H1 (cell line): ENCODE results near the gene MYBPC1. TPM values are rescaled to one million over a fixed set of nuclear protein-coding genes. Genes with fewer than 3 reads are reported as not detected.

Experiments
- CTCF ChIA-PET: fragments of 300-600 bp; sonication (Branson Sonifier 250); formaldehyde crosslinking; loops from one replicate; lab custom pipeline; 2021; ENCODE audit not compliant: partially characterized antibody; lab: Charles Lee
- POLR2A ChIA-PET: fragments of 300-600 bp; sonication (Branson Sonifier 250); formaldehyde crosslinking; loops from one replicate; lab custom pipeline; 2021; ENCODE audit warnings: inconsistent platforms; ENCODE audit not compliant: partially characterized antibody; lab: Charles Lee
- DNase-seq, 2 experiments: peaks; one replicate each; pipeline versions ENCODE4 v3.0.0 to v3.0.0-alpha.2; 2010 to 2022; ENCODE audit warnings: low spot score in 2 of 2, low read depth in 1 of 2, mixed read lengths in 1 of 2
- FAIRE-seq: peaks from 2 replicates; lab custom pipeline; 2011; peaks lifted over from hg19 to GRCh38; lab: Jason Lieb, UNC
- H2AFZ ChIP-seq: 2 replicates; pipeline ENCODE4 v1.8.1; 2012; ENCODE audit warnings: low read length, inconsistent platforms
- H2AK5ac ChIP-seq: 2 replicates; pipeline ENCODE4 v1.6.1; 2013; ENCODE audit warnings: low read depth, low read length
- H2BK120ac ChIP-seq: replicated peaks from 2 replicates; pipeline ENCODE3; 2013; ENCODE audit warnings: low read depth, low read length, inconsistent platforms
- H2BK12ac ChIP-seq: 2 replicates; pipeline ENCODE4 v1.6.1; 2013; ENCODE audit warnings: low read depth, low read length
- H2BK15ac ChIP-seq: 2 replicates; pipeline ENCODE4 v1.6.1; 2013; ENCODE audit warnings: low read length
- H2BK20ac ChIP-seq: 2 replicates; pipeline ENCODE4 v1.6.1; 2013; ENCODE audit warnings: low read length
- H2BK5ac ChIP-seq: 2 replicates; pipeline ENCODE4 v1.6.1; 2013; ENCODE audit warnings: low read depth, low read length
- H3K14ac ChIP-seq: 2 replicates; pipeline ENCODE4 v1.6.1; 2013; ENCODE audit warnings: inconsistent platforms; ENCODE audit not compliant: insufficient read length
- H3K18ac ChIP-seq: 2 replicates; pipeline ENCODE4 v1.6.1; 2013; ENCODE audit warnings: low read length; ENCODE audit errors: extremely low read depth
- H3K23ac ChIP-seq: 2 replicates; pipeline ENCODE4 v1.6.1; 2013; ENCODE audit warnings: inconsistent platforms; ENCODE audit not compliant: insufficient read length
- H3K23me2 ChIP-seq: 2 replicates; pipeline ENCODE4 v1.6.1; 2013; ENCODE audit warnings: low read depth, low read length
- H3K27ac ChIP-seq: 2 replicates; pipeline ENCODE4 v1.6.1; 2011; ENCODE audit warnings: low read depth, low read length, inconsistent platforms
- H3K27me3 ChIP-seq, 4 experiments: replicated peaks in 1 of 4; 1 replicate in 1 of 4; 2 replicates in 3 of 4; pipeline versions ENCODE4 v1.6.1 to v1.8.1; 2011 to 2013; ENCODE audit warnings: low read length in 3 of 4, mild to moderate bottlenecking in 3 of 4, inconsistent platforms in 2 of 4, mixed read lengths in 2 of 4, moderate library complexity in 1 of 4; ENCODE audit not compliant: control insufficient read depth in 3 of 4, insufficient read depth in 3 of 4; ENCODE audit errors: extremely low read depth in 1 of 4
- H3K36me3 ChIP-seq, 4 experiments: 2 replicates each; pipeline versions ENCODE4 v1.6.1 to v1.8.1; 2011 to 2013; ENCODE audit warnings: mild to moderate bottlenecking in 4 of 4, low read length in 3 of 4, moderate library complexity in 2 of 4, control low read depth in 1 of 4, inconsistent platforms in 1 of 4; ENCODE audit not compliant: insufficient read depth in 4 of 4, control insufficient read depth in 2 of 4
- H3K4ac ChIP-seq: replicated peaks from 2 replicates; pipeline ENCODE3; 2013; ENCODE audit warnings: low read length, low read depth, mixed read lengths, inconsistent platforms; ENCODE audit not compliant: insufficient read length
- H3K4me1 ChIP-seq, 4 experiments: replicated peaks in 1 of 4; 1 replicate in 1 of 4; 2 replicates in 3 of 4; pipeline versions ENCODE4 v1.6.1 to v1.8.1; 2011 to 2013; ENCODE audit warnings: low read length in 3 of 4, inconsistent platforms in 2 of 4, mixed read lengths in 1 of 4; ENCODE audit not compliant: insufficient read depth in 4 of 4, control insufficient read depth in 3 of 4
- H3K4me2 ChIP-seq, 2 experiments: 2 replicates each; pipeline versions ENCODE4 v1.6.1 to v1.8.1; 2011 to 2013; ENCODE audit warnings: low read depth in 2 of 2, low read length in 2 of 2, control low read depth in 1 of 2, inconsistent platforms in 1 of 2, mild to moderate bottlenecking in 1 of 2; ENCODE audit not compliant: insufficient read depth in 1 of 2
- H3K4me3 ChIP-seq, 4 experiments: fragments of 200-600, 300-600 bp in 1 of 4; sonication (generic), shearing (Covaris generic), sonication (Bioruptor Twin) in 1 of 4; 2 replicates each; pipeline versions ENCODE4 v1.5.1 to v1.8.1; 2011 to 2016; ENCODE audit warnings: low read length in 4 of 4, low read depth in 3 of 4, control low read depth in 2 of 4, inconsistent platforms in 2 of 4, mild to moderate bottlenecking in 2 of 4, mixed read lengths in 1 of 4, moderate library complexity in 1 of 4; ENCODE audit not compliant: insufficient read depth in 2 of 4; ENCODE audit errors: extremely low read depth in 1 of 4
- H3K56ac ChIP-seq: replicated peaks from 2 replicates; pipeline ENCODE3; 2013; ENCODE audit warnings: low read depth, mild to moderate bottlenecking, mixed read lengths, low read length, inconsistent platforms; ENCODE audit not compliant: insufficient read length
- H3K79me1 ChIP-seq: 2 replicates; pipeline ENCODE4 v1.6.1; 2013; ENCODE audit warnings: low read depth, low read length, control low read depth
- H3K79me2 ChIP-seq, 2 experiments: 2 replicates each; pipeline versions ENCODE4 v1.6.1 to v1.8.1; 2012 to 2013; ENCODE audit warnings: low read length in 2 of 2, mild to moderate bottlenecking in 2 of 2, inconsistent platforms in 1 of 2; ENCODE audit not compliant: insufficient read depth in 2 of 2, control insufficient read depth in 1 of 2
- H3K9ac ChIP-seq, 4 experiments: replicated peaks in 1 of 4; 1 replicate in 1 of 4; 2 replicates in 3 of 4; pipeline versions ENCODE4 v1.6.1 to v1.8.1; 2011 to 2013; ENCODE audit warnings: low read depth in 3 of 4, low read length in 3 of 4, control low read depth in 2 of 4, mild to moderate bottlenecking in 2 of 4, moderate library complexity in 2 of 4, inconsistent platforms in 1 of 4; ENCODE audit errors: extremely low read depth in 1 of 4
- H3K9me3 ChIP-seq, 2 experiments: 2 replicates each; pipeline versions ENCODE4 v1.6.1 to v1.8.1; 2012 to 2013; ENCODE audit warnings: mild to moderate bottlenecking in 2 of 2, moderate library complexity in 2 of 2, control low read depth in 1 of 2, inconsistent platforms in 1 of 2, low read depth in 1 of 2, low read length in 1 of 2, mixed read lengths in 1 of 2; ENCODE audit not compliant: insufficient read depth in 2 of 2
- H4K20me1 ChIP-seq, 2 experiments: replicated peaks in 1 of 2; 2 replicates each; pipeline versions ENCODE3 to v1.8.1; 2011 to 2013; ENCODE audit warnings: inconsistent platforms in 2 of 2, low read length in 2 of 2, mild to moderate bottlenecking in 1 of 2; ENCODE audit not compliant: insufficient read depth in 2 of 2, control insufficient read depth in 1 of 2
- H4K5ac ChIP-seq: 2 replicates; pipeline ENCODE4 v1.6.1; 2013; ENCODE audit warnings: low read length, low read depth, mixed read lengths, inconsistent platforms; ENCODE audit not compliant: insufficient read length
- H4K8ac ChIP-seq: 2 replicates; pipeline ENCODE4 v1.8.0; 2013; ENCODE audit warnings: mild to moderate bottlenecking, moderate library complexity, low read length, inconsistent platforms; ENCODE audit not compliant: insufficient read depth; ENCODE audit errors: extremely low read depth
- H4K91ac ChIP-seq: replicated peaks from 2 replicates; pipeline ENCODE3; 2013; ENCODE audit warnings: low read length, mixed read lengths, inconsistent platforms; ENCODE audit not compliant: insufficient read length
- ATF2 ChIP-seq: IDR thresholded peaks from 2 replicates; pipeline ENCODE4 v1.6.1; 2012; ENCODE audit warnings: low read length, inconsistent platforms
- BACH1 ChIP-seq: IDR thresholded peaks from 2 replicates; pipeline ENCODE4 v1.6.1; 2012; ENCODE audit warnings: low read length, improper control_type of control experiment
- BCL11A ChIP-seq, 2 experiments: IDR thresholded peaks; one replicate each; pipeline ENCODE4 v1.6.1; 2011; ENCODE audit warnings: low read depth in 2 of 2, low read length in 2 of 2, mild to moderate bottlenecking in 2 of 2
- CHD2 ChIP-seq: IDR thresholded peaks from 2 replicates; pipeline ENCODE4 v1.6.1; 2012; ENCODE audit warnings: low read length, improper control_type of control experiment
- EP300 ChIP-seq, 2 experiments: IDR thresholded peaks; 1 replicate in 1 of 2; 2 replicates in 1 of 2; pipeline ENCODE4 v1.6.1; 2011 to 2012; ENCODE audit warnings: low read depth in 2 of 2, low read length in 2 of 2, mild to moderate bottlenecking in 2 of 2, borderline replicate concordance in 1 of 2, inconsistent platforms in 1 of 2, moderate library complexity in 1 of 2
- HDAC6 ChIP-seq: IDR thresholded peaks from one replicate; pipeline ENCODE4 v1.7.1; 2012; ENCODE audit warnings: low read depth, mild to moderate bottlenecking, inconsistent platforms, low read length, moderate library complexity
- KDM1A ChIP-seq: fragments of 200-600, 300-600 bp; sonication (generic); IDR thresholded peaks from 2 replicates; pipeline ENCODE4 v1.7.1; 2016; ENCODE audit warnings: mild to moderate bottlenecking, low read length, borderline replicate concordance
- MAX ChIP-seq: IDR thresholded peaks from 2 replicates; pipeline ENCODE4 v1.6.1; 2012; ENCODE audit warnings: inconsistent platforms
- TBP ChIP-seq: IDR thresholded peaks from 2 replicates; pipeline ENCODE4 v1.6.1; 2011; ENCODE audit warnings: low read depth, low read length, improper control_type of control experiment
- YY1 ChIP-seq: IDR thresholded peaks from 2 replicates; pipeline ENCODE4 v1.6.1; 2011; ENCODE audit warnings: low read depth, mild to moderate bottlenecking, low read length
- ZNF274 ChIP-seq: IDR thresholded peaks from 2 replicates; pipeline ENCODE4 v1.7.0; 2012; ENCODE audit warnings: low read length, borderline replicate concordance; ENCODE audit errors: extremely low read depth
- WGBS, 2 experiments: shearing (Covaris generic) in 1 of 2; methylation state at CpG; one replicate each; pipeline versions ENCODE4 v1.1.6 to v1.1.7; 2013 to 2015; ENCODE audit warnings: low lambda C conversion rate in 2 of 2, mixed read lengths in 2 of 2, inconsistent platforms in 1 of 2, low coverage in 1 of 2, missing lambda C conversion rate in 1 of 2; ENCODE audit not compliant: insufficient replicate concordance in 2 of 2, insufficient coverage in 1 of 2, insufficient read length in 1 of 2; ENCODE audit errors: extremely low coverage in 1 of 2, missing lambda C conversion rate in 1 of 2; 5-methylcytosine and 5-hydroxymethylcytosine counted together
- polyA plus RNA-seq, 7 experiments: library from polyadenylated mRNA; depleted of rRNA in 3 of 7; stranded (reverse) in 5 of 7; unstranded in 2 of 7; fragments of >200 nt in 5 of 7; fragments of 200-250 nt in 2 of 7; gene quantifications; 1 replicate in 5 of 7; 2 replicates in 1 of 7; 4 replicates in 1 of 7; pipeline versions ENCODE4 v1.2.1 to v1.2.3, GENCODE V29; 2011 to 2013; ENCODE audit warnings: missing spikeins in 2 of 7, mixed read lengths in 2 of 7
- total RNA-seq: library from RNA; stranded (reverse); fragmentation: NEBNext Ultra II Directional; extraction: Animal tissue kit (Norgen Biotek cat#: 25700); gene quantifications from 2 replicates; pipeline ENCODE4 v1.2.1, GENCODE V29; 2021

MYBPC1 gene
- total and polyA plus RNA-seq, 2 of the 8 experiments (the other 6 are each of a cell fraction or from before 2014, with no cell fraction given), result not detected

- Histone ChIP-seq H3K27ac (no peak overlapping the region), H2BK5ac (no peak overlapping the region), H2BK20ac (no peak overlapping the region), H3K4me1 (no peaks in the 10 kb centered on the region), H3K79me2 (no peaks in the 10 kb centered on the region), H3K56ac (no peak overlapping the region), H4K5ac (no peak overlapping the region), H2AFZ (peak overlapping the region; percentile 63; the same call in 1 of the 2 replicates), H3K79me1 (no peaks in the 10 kb centered on the region), H4K91ac (no peak overlapping the region), H3K4me3 (no peak overlapping the region), H2BK120ac (no peak overlapping the region), H3K9me3 (no peaks in the 10 kb centered on the region), H3K23me2 (no peaks in the 10 kb centered on the region), H3K23ac (no peak overlapping the region), H2BK15ac (no peak overlapping the region), H3K4me2 (no peak overlapping the region), H3K9ac (no peak overlapping the region), H2BK12ac (no peak overlapping the region), H2AK5ac (no peak overlapping the region), H3K18ac (no peak overlapping the region), H4K20me1 (no peaks in the 10 kb centered on the region), H4K8ac (no peak overlapping the region), H3K27me3 (no peaks in the 10 kb centered on the region), H3K4ac (no peak overlapping the region), H3K36me3 (no peaks in the 10 kb centered on the region), H3K14ac (no peak overlapping the region)
- ChIA-PET CTCF (no interaction called here), POLR2A (no interaction called here)
- FAIRE-seq (no peak), DNase-seq (no peak)
- no peak for TF ChIP-seq MAX
- no peak for TF ChIP-seq KDM1A
- no peak for TF ChIP-seq ATF2
- no peak for TF ChIP-seq EP300 (IDR thresholded peaks at IDR 0.05; ENCODE audit: borderline replicate concordance in 1 of 2, low read depth in 2 of 2, low read length in 2 of 2)
- no peak for TF ChIP-seq TBP
- TF ChIP-seq BCL11A (IDR thresholded peaks at IDR 0.05; ENCODE audit: low read depth in 2 of 2, low read length in 2 of 2), result no peak
- no peak for TF ChIP-seq YY1
- TF ChIP-seq CHD2, result no peak
- no peak for TF ChIP-seq BACH1
- TF ChIP-seq ZNF274, result no peak
- TF ChIP-seq HDAC6, result no peak
- WGBS, 2 experiments, result 62% methylated on average over 1 of the region's 1 CpG; no CpG with 5 or more reads in 1 of the 2 experiments
These were observed 90.3 kb downstream of the MYBPC1 start for GRCh38 chr12:101685092-101685491.
